H1 (cell line): ENCODE measurements around the gene PID1. TPM values are rescaled to one million over a fixed set of nuclear protein-coding genes. Genes with fewer than 3 reads are reported as not detected.

Experiments used
- CHD7 ChIP-seq: fragments of 300-600 bp; sonication (generic); IDR thresholded peaks from 2 replicates; pipeline ENCODE4 v1.7.1; 2012; ENCODE audit warnings: low read length, moderate library complexity, mild to moderate bottlenecking, inconsistent platforms; ENCODE audit not compliant: insufficient replicate concordance
- SUZ12 ChIP-seq: fragments of 200-600 bp; sonication (generic); IDR thresholded peaks from 2 replicates; pipeline ENCODE4 v1.6.1; 2012; ENCODE audit warnings: mild to moderate bottlenecking, inconsistent platforms, low read length, moderate library complexity, mixed read lengths
- polyA plus RNA-seq, 7 experiments: library from polyadenylated mRNA; depleted of rRNA in 3 of 7; stranded (reverse) in 5 of 7; unstranded in 2 of 7; fragments of >200 nt in 5 of 7; fragments of 200-250 nt in 2 of 7; gene quantifications; 1 replicate in 5 of 7; 2 replicates in 1 of 7; 4 replicates in 1 of 7; pipeline versions ENCODE4 v1.2.1 to v1.2.3, GENCODE V29; 2011 to 2013; ENCODE audit warnings: missing spikeins in 2 of 7, mixed read lengths in 2 of 7
- total RNA-seq: library from RNA; stranded (reverse); fragmentation: NEBNext Ultra II Directional; extraction: Animal tissue kit (Norgen Biotek cat#: 25700); gene quantifications from 2 replicates; pipeline ENCODE4 v1.2.1, GENCODE V29; 2021

PID1 gene
- total and polyA plus RNA-seq, 2 of the 8 experiments (the other 6 are each of a cell fraction or from before 2014, with no cell fraction given) = 1.5 to 3.3 TPM

GRCh38 chr2:229083606-229084340 lies 187.3 kb downstream of the PID1 start (continued):
- TF ChIP-seq CHD7 = no peak
- no peak for TF ChIP-seq SUZ12
